Measurements from ENCODE around the gene WFS1. TPM values are rescaled to one million over a fixed set of nuclear protein-coding genes. Genes with fewer than 3 reads are reported as not detected.

The WFS1 gene
- total RNA-seq, 1 donor from 2014 or later, result 68.1 TPM

- DNase-seq (ENCODE audit: low spot score), result no peak
Observed at GRCh38 chr4:6300359-6300758, 30.7 kb downstream of the WFS1 start.

- no peak for DNase-seq (ENCODE audit: low spot score)
Observed at GRCh38 chr4:6301051-6301731, 31.5 kb downstream of the WFS1 start.

GRCh38 chr4:6301732-6302442 is 32.2 kb downstream of the WFS1 start:
- no peak for DNase-seq (ENCODE audit: low spot score)

GRCh38 chr4:6302869-6303268 is 33.2 kb downstream of the WFS1 start:
- DNase-seq (ENCODE audit: low spot score), result no peak

GRCh38 chr4:6303943-6304342 is 34.3 kb downstream of the WFS1 start:
- DNase-seq (ENCODE audit: low spot score), result no peak

- DNase-seq (ENCODE audit: low spot score), result no peak
Observed at GRCh38 chr4:6306299-6306698, 36.6 kb downstream of the WFS1 start.

- no peak for DNase-seq (ENCODE audit: low spot score)
Observed at GRCh38 chr4:6307230-6307629, 37.6 kb downstream of the WFS1 start.

GRCh38 chr4:6307891-6308290 is 38.2 kb downstream of the WFS1 start:
- DNase-seq (ENCODE audit: low spot score), result no peak

GRCh38 chr4:6308899-6309643 is 39.4 kb downstream of the WFS1 start:
- no peak for DNase-seq (ENCODE audit: low spot score)

GRCh38 chr4:6309777-6310176 is 40.1 kb downstream of the WFS1 start:
- DNase-seq (ENCODE audit: low spot score), result no peak

GRCh38 chr4:6313216-6313615 is 43.6 kb downstream of the WFS1 start:
- peak; percentile 66 for DNase-seq (ENCODE audit: low spot score)

GRCh38 chr4:6316461-6317003 is 46.9 kb downstream of the WFS1 start:
- no peak for DNase-seq (ENCODE audit: low spot score)

GRCh38 chr4:6318206-6318605 is 48.6 kb downstream of the WFS1 start:
- no peak for DNase-seq (ENCODE audit: low spot score)

GRCh38 chr4:6319530-6320150 is 50.0 kb downstream of the WFS1 start:
- DNase-seq (ENCODE audit: low spot score), result no peak

- no peak for DNase-seq (ENCODE audit: low spot score)
Observed at GRCh38 chr4:6320663-6321062, 51.0 kb downstream of the WFS1 start.

- DNase-seq (ENCODE audit: low spot score), result no peak
Observed at GRCh38 chr4:6321361-6321760, 51.7 kb downstream of the WFS1 start.

GRCh38 chr4:6322067-6322760 is 52.6 kb downstream of the WFS1 start:
- DNase-seq (ENCODE audit: low spot score), result no peak

- DNase-seq (ENCODE audit: low spot score), result no peak
Observed at GRCh38 chr4:6322761-6323566, 53.3 kb downstream of the WFS1 start.

- DNase-seq (ENCODE audit: low spot score), result no peak
Observed at GRCh38 chr4:6324461-6324998, 54.9 kb downstream of the WFS1 start.
